A549 (cell line): ENCODE results near the gene SPG21.

ENCODE experiments used
- BCL3 ChIP-seq: fragments of >200 bp; sonication (Bioruptor Twin); formaldehyde crosslinking; IDR thresholded peaks from 3 replicates; pipeline ENCODE4 v1.6.1; 2016
- EP300 ChIP-seq, 2 experiments: fragments of >200 bp; sonication (Bioruptor Twin); formaldehyde crosslinking; IDR thresholded peaks; 2 replicates in 1 of 2; 3 replicates in 1 of 2; pipeline ENCODE4 v1.6.1; 2016 to 2017
- HEYL ChIP-seq: fragments of 250-450 bp; sonication (Bioruptor Pico); IDR thresholded peaks from 2 replicates; pipeline ENCODE4 v1.8.0; 2021; ENCODE audit warnings: mild to moderate bottlenecking, moderate library complexity
- JUN ChIP-seq, 2 experiments: fragments of >200 bp; sonication (Bioruptor Twin); formaldehyde crosslinking; IDR thresholded peaks; 2 replicates in 1 of 2; 3 replicates in 1 of 2; pipeline ENCODE4 v1.6.1; 2016 to 2017
- MYC ChIP-seq: IDR thresholded peaks from 2 replicates; pipeline ENCODE4 v1.6.1; 2012; ENCODE audit warnings: mild to moderate bottlenecking, inconsistent platforms, low read length, improper control_type of control experiment, borderline replicate concordance
- POLR2A ChIP-seq: IDR thresholded peaks from 2 replicates; pipeline ENCODE4 v1.6.1; 2012; ENCODE audit warnings: mild to moderate bottlenecking, low read length
- RFX5 ChIP-seq: fragments of 450-650 bp; IDR thresholded peaks from 2 replicates; pipeline ENCODE4 v1.7.1; 2014; ENCODE audit warnings: antibody characterized with exemption, mild to moderate bottlenecking, moderate library complexity
- TF ChIP-seq, protein P1 (sequence below): fragments of >200 bp; sonication (Bioruptor Twin); formaldehyde crosslinking; IDR thresholded peaks from 3 replicates; pipeline ENCODE4 v1.5.1; 2016
- TF ChIP-seq, protein P2 (sequence below): fragments of >200 bp; sonication (Bioruptor Twin); formaldehyde crosslinking; IDR thresholded peaks from 2 replicates; pipeline ENCODE4 v1.6.1; 2016

DNA sequence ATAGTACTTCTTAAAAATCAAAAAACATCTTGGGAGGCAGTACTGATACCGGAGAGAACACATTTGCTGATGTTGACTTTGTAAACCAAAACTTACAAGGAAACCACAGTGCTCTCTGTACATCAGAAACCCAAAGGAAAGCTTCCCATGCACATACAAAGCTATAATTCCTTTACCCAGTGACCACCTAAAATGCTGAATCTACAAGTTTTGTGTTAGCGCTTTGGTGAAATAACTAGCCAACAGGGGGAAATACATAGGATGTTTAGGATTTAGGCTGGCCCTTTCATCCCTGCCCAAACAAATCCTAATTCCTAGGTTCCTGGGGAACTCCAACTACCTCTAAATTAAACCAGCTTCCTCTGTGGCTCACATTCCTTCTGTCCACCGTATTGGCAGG, 15.3 kb upstream of the SPG21 start:
- TF ChIP-seq, protein P1, sequence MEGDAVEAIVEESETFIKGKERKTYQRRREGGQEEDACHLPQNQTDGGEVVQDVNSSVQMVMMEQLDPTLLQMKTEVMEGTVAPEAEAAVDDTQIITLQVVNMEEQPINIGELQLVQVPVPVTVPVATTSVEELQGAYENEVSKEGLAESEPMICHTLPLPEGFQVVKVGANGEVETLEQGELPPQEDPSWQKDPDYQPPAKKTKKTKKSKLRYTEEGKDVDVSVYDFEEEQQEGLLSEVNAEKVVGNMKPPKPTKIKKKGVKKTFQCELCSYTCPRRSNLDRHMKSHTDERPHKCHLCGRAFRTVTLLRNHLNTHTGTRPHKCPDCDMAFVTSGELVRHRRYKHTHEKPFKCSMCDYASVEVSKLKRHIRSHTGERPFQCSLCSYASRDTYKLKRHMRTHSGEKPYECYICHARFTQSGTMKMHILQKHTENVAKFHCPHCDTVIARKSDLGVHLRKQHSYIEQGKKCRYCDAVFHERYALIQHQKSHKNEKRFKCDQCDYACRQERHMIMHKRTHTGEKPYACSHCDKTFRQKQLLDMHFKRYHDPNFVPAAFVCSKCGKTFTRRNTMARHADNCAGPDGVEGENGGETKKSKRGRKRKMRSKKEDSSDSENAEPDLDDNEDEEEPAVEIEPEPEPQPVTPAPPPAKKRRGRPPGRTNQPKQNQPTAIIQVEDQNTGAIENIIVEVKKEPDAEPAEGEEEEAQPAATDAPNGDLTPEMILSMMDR: no peak
- TF ChIP-seq POLR2A: no peak
- TF ChIP-seq BCL3: no peak
- TF ChIP-seq, protein P2, sequence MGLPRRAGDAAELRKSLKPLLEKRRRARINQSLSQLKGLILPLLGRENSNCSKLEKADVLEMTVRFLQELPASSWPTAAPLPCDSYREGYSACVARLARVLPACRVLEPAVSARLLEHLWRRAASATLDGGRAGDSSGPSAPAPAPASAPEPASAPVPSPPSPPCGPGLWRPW: no peak
- TF ChIP-seq RFX5: no peak
- no peak for TF ChIP-seq EP300 (IDR thresholded peaks at IDR 0.05)
- TF ChIP-seq JUN (IDR thresholded peaks at IDR 0.05): no peak
- no peak for TF ChIP-seq MYC
- TF ChIP-seq HEYL: no peak
